ENCODE results near the gene BHLHA15.

BHLHA15 gene

GRCh38 chr7:98242342-98242741, 31.1 kb downstream of the BHLHA15 start:
- no peak for TF ChIP-seq CTCF (conservative IDR thresholded peaks at IDR 0.05; ENCODE audit: low read depth)
- POLR2A ChIA-PET (ENCODE audit: low non-redundant PET), result no interaction called here
- DNase-seq (ENCODE audit: low spot score), result no peak
- CTCF ChIA-PET, result no interaction called here
- H3K27ac ChIP-seq, result no peak overlapping the region

- no peak overlapping the region for H3K27ac ChIP-seq
- no peak for DNase-seq (ENCODE audit: low spot score)
- no peak for TF ChIP-seq CTCF (conservative IDR thresholded peaks at IDR 0.05; ENCODE audit: low read depth)
- CTCF ChIA-PET, result no interaction called here
- POLR2A ChIA-PET (ENCODE audit: low non-redundant PET), result no interaction called here
These were observed 31.7 kb downstream of the BHLHA15 start for GRCh38 chr7:98242934-98243333.

GRCh38 chr7:98244871-98245270, 33.6 kb downstream of the BHLHA15 start:
- DNase-seq (ENCODE audit: low spot score), result no peak
- POLR2A ChIA-PET (ENCODE audit: low non-redundant PET), result no interaction called here
- CTCF ChIA-PET, result no interaction called here
- no peak for TF ChIP-seq CTCF (conservative IDR thresholded peaks at IDR 0.05; ENCODE audit: low read depth)
- H3K27ac ChIP-seq, result no peak overlapping the region; the same call in 1 of the 2 replicates

- POLR2A ChIA-PET (ENCODE audit: low non-redundant PET), result no interaction called here
- no peak for DNase-seq (ENCODE audit: low spot score)
- no peak overlapping the region for H3K27ac ChIP-seq
- no peak for TF ChIP-seq CTCF (conservative IDR thresholded peaks at IDR 0.05; ENCODE audit: low read depth)
- CTCF ChIA-PET, result interaction anchor here (0.7 kb wide), 1 partner anchor 20 kb away, joined by 3 read pairs; no protein-coding TSS in a partner anchor
These were observed 36.9 kb downstream of the BHLHA15 start for GRCh38 chr7:98248156-98248555.

- ChIA-PET POLR2A (ENCODE audit: low non-redundant PET) (no interaction called here), CTCF (no interaction called here)
- no peak for DNase-seq (ENCODE audit: low spot score)
- H3K27ac ChIP-seq, result peak overlapping the region; percentile 10; the same call in 1 of the 2 replicates
- TF ChIP-seq CTCF (conservative IDR thresholded peaks at IDR 0.05; ENCODE audit: low read depth), result no peak
These were observed 37.9 kb downstream of the BHLHA15 start for GRCh38 chr7:98249106-98249505.

GRCh38 chr7:98250789-98251188, 39.5 kb downstream of the BHLHA15 start:
- POLR2A ChIA-PET (ENCODE audit: low non-redundant PET), result interaction anchor here (0.7 kb wide), 1 partner anchor 99 kb away, joined by 3 read pairs; no protein-coding TSS in a partner anchor
- CTCF ChIA-PET, result interaction anchor here (0.6 kb wide), 2 partner anchors 16 to 53 kb away, joined by 3 to 4 read pairs; no protein-coding TSS in a partner anchor
- H3K27ac ChIP-seq, result no peak overlapping the region
- TF ChIP-seq CTCF (conservative IDR thresholded peaks at IDR 0.05; ENCODE audit: low read depth), result no peak
- no peak for DNase-seq (ENCODE audit: low spot score)

- DNase-seq (ENCODE audit: low spot score), result no peak
- POLR2A ChIA-PET (ENCODE audit: low non-redundant PET), result no interaction called here
- CTCF ChIA-PET, result interaction anchor here (0.6 kb wide), 1 partner anchor 53 kb away, joined by 4 read pairs; no protein-coding TSS in a partner anchor
- peak overlapping the region; percentile 70 for H3K27ac ChIP-seq
- TF ChIP-seq CTCF (conservative IDR thresholded peaks at IDR 0.05; ENCODE audit: low read depth), result no peak
These were observed 40.0 kb downstream of the BHLHA15 start for GRCh38 chr7:98251231-98251600.
